ENCODE results near the gene ZNRF2.

DNA sequence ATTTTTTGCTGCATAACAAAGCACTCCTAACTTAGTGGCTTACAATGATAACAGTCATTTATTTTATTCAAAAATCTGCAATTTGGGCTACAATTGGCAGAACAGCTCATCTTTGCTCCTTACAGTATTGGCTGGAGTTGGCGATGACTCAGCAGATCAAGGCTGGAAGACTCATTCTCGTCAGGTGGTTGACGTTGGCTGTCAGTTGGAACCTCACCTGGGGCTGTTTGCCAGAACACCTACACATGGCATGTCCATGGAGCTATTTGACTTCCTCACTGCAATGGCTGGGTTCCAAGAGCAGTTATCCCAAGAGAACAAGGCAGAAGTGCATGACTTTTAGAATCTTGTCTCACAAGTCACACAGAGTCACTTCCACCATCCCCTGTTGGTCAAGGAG is 119.1 kb downstream of the ZNRF2 start:
- TF ChIP-seq POLR2A (IDR thresholded peaks at IDR 0.05), result no peak
- TF ChIP-seq, protein P1, sequence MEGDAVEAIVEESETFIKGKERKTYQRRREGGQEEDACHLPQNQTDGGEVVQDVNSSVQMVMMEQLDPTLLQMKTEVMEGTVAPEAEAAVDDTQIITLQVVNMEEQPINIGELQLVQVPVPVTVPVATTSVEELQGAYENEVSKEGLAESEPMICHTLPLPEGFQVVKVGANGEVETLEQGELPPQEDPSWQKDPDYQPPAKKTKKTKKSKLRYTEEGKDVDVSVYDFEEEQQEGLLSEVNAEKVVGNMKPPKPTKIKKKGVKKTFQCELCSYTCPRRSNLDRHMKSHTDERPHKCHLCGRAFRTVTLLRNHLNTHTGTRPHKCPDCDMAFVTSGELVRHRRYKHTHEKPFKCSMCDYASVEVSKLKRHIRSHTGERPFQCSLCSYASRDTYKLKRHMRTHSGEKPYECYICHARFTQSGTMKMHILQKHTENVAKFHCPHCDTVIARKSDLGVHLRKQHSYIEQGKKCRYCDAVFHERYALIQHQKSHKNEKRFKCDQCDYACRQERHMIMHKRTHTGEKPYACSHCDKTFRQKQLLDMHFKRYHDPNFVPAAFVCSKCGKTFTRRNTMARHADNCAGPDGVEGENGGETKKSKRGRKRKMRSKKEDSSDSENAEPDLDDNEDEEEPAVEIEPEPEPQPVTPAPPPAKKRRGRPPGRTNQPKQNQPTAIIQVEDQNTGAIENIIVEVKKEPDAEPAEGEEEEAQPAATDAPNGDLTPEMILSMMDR (IDR thresholded peaks at IDR 0.05), result no peak
- no peak for TF ChIP-seq POLR2AphosphoS5 (IDR thresholded peaks at IDR 0.05)
- no peak for TF ChIP-seq EP300 (IDR thresholded peaks at IDR 0.05)
